M059J (cell line): ENCODE measurements around the gene IKZF2. TPM values are rescaled to one million over a fixed set of nuclear protein-coding genes. Genes with fewer than 3 reads are reported as not detected.

Source experiments
- DNase-seq: peaks from one replicate; pipeline ENCODE4 v3.0.0-alpha.2; 2012; ENCODE audit warnings: low read depth
- total RNA-seq: library from RNA; depleted of rRNA; stranded (reverse); fragments of >200 nt; shearing (Covaris generic); gene quantifications from 2 replicates; pipeline ENCODE4 v1.2.3, GENCODE V29; 2014

IKZF2 gene
- total RNA-seq, 1 experiment from 2014 or later = 8.3 TPM

DNA sequence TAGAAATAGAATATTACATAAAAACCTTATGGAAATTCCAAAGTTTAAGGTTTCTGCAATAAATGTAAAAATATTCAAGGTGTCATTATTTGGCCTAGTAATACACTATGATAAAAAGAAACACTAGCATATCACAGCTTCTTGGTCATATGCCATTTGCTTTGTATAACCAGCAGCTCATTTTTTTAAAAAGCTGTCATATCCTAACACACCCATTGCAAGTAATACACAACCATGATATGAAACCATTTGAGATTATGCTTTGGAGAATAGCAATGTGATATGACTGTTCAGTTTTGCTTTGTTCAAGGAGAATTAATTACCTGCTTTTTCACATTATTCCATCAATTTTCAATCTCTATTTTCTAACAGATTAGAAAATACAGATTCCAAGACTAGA is 149.0 kb downstream of the IKZF2 start:
- DNase-seq = no peak

DNA sequence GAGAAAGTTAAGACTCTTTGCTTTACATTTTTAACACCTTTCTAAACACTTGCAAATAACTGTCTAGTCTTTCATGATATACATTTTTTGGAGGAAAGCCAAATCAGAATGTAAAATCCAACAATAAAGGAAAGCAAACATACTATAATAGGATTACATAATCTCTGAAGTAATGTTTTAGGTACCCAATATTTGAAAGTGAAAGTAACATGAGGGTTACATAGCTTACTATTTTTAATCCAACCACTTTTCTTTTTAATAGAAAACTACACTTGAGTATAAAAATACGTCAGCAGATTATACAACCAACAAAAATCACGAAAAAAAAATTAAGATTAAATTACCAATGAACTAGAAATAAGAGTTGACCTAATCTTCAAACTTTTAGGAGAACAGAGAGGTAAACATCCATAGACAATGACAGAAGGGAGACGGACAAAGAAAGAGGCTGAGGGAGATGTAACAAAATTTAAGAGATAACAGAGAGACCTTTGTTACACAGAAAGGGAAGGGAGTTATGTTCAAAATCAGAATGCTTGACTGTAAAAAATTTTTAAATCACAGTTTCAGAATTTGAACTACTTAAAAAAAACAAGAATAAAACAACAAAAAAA is 150.0 kb downstream of the IKZF2 start:
- no peak for DNase-seq

DNA sequence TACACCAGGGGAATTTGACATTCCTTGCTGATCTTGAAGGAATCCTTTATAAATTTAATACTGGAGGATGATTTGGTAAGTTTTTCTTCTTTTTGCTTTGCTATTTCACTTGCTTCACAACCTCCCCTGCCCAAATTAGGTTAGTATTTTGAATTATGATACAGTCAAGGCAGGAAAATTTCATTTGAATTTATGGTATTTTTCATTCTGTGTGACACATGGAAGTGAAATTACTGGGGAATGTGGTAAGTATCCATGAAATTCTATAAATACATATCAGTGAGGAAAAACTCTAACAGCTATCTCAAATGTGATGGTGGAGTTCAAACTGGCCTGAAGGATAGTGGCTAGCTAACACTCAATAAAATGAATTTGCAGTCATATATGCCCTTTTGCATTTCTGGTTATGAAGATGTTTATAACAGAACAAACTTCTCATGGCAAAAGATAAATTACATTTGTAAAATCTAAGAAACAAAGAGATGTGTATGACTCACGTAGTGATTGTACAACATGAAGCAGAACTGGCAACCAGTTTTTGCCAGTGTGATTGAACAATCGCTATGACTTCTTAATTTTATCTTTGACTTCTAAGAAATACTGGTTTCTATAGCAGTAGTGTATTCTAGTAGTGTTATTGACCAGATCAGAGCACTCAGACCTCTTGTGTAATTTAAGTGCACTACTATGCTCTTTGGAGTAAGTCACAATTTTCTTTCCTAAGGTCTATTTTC is 152.6 kb downstream of the IKZF2 start:
- DNase-seq = no peak

DNA sequence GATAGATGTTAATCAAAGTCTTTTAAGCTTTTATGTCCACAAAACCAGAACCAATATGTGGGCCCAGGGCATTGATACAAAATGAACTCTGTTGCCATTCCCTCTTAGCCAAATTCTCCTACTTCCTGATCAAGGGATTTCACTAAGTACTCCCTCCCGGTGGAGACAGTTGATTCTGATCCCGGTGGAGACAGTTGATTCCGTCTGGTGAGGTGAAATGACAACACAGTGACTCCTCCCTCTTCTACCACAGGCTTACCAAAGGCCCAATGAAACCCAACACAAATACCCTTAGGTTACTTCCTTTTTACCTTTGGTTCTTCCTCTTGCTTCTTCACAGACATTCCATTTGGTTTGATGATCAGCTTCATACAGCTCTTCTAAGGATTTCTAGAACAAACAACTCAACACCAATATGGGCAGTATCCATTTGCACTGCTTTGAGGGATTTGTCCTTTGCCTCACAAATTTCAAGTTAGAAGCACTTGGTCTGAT is 153.8 kb downstream of the IKZF2 start:
- DNase-seq = no peak

DNA sequence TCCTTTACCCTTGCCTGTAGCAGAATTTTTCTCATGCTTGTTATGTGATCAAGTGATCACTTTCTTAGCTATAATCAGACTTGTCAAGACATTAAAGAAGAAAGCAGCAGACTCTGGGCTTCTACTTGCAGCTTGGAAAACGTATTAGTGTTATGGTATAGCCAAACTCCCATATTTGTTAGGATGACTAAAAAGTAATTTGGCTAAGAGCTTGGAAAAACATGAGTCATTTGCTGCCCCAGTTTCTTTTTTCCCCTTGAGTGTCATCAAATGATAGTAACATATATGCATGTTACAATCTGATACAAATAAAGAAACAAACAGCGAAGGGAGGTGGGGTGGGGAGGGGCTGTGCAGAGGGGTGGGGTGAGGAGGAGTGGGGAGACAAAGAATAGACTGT is 155.5 kb downstream of the IKZF2 start:
- peak; percentile 36 for DNase-seq

DNA sequence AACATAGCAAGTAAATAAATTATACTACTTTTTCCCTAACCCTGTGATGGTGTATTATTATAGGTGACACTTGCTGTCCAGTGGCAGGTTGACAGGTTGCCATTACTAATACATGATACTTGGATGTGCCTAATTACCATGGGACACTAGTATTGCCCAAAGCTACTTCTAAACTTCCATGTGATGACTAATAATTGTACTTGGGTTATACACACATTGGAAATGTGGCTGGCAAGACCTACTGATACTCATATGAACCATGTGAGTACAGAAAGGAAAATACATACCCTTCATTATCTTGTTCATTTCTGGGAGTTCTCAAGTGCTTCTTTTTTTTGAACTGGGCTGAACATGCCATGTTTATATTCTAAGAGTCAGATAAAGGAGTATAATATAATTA is 156.4 kb downstream of the IKZF2 start:
- DNase-seq = peak; percentile 40

DNA sequence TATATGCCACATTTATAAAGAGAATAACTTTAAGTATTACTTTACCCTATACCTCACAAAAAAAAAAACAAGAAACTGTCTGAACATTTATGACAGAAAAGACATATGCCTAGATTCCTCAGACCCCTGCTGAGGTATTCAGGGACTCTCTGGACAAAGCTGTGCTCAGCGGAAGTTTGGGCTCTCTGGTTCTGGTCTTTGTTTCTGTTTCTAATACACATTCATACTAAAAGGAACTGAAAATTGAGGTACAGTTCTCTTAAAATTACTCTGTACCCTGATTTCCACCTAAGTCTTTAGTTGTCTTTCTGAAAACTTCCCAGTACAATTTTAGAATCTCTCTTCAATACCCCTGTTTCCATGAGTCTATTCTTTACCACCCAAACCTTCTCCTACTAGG is 160.3 kb downstream of the IKZF2 start:
- DNase-seq = no peak

DNA sequence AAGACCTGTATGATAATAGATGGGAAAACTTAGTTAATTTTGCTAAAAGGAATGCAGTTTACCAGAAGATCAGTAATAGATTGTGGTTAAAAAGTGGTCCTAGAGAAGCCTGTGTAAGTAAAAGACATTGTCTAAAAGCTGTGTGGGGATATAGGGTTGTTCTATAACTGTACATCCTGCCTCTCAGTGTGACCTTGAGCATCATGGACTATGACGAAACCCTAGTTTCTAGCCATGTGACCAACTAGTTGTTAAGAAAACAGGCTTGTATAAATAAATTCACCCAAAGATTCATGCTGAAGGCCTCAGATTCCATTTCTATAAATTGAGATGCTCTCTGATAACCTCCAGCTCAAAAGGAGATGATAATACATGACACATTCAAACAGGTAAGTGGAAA is 160.7 kb downstream of the IKZF2 start:
- DNase-seq = no peak

DNA sequence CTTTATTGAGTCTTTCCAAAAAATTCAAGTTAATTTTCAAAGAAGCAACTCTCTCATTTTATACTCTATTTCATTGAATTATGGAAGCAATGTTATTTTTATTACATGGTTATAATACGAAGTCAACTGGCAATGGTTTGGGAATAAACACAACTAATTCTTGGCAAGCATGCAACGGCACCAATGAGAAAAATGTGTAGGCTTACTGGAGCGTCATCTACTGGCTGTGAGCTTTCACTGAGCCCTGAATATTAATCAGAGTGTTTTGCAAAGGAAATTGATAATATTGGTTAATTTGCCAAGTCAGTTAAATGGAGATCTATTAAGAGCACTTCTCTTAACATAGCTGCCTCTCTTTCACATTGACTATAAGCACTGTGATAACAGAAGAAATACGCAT is 163.9 kb downstream of the IKZF2 start:
- DNase-seq = no peak

DNA sequence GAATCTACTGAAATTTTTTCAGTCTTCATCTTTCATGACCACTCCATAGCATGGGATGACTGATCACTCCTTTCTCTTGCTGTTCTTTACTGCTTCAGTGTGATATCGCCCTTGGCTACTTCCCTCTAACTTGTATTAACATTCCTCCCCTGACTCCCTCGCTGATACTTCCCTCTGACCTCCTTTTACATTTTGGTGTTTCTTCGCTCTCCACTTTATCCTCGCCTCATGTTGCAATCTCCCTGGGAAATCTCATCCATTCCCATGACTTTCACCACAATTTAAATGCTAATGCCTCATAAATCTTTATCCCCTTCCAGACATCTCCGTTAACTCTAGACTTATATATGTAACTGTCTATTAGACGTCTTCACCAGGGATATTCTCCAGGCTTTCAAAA is 167.3 kb downstream of the IKZF2 start:
- DNase-seq = no peak

DNA sequence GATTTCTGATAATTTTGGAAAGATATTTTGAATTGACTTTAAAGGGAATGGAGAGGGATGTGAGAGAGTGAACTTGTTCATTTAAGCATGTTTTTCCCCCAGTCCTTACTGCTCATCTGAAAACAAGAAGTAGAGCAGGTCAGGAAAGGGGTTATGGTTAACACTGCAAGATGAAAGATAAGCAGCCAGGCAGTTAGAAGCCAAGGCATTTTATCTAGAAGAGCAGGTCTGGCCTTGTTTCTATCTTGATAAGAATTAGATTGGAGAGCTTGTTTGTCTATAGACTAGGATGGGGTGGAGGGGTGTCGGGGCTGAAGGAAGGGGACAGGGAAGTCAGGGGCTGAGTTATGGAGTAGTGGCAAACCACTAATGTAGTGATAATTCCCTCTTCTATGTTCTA is 171.6 kb downstream of the IKZF2 start:
- DNase-seq = no peak

DNA sequence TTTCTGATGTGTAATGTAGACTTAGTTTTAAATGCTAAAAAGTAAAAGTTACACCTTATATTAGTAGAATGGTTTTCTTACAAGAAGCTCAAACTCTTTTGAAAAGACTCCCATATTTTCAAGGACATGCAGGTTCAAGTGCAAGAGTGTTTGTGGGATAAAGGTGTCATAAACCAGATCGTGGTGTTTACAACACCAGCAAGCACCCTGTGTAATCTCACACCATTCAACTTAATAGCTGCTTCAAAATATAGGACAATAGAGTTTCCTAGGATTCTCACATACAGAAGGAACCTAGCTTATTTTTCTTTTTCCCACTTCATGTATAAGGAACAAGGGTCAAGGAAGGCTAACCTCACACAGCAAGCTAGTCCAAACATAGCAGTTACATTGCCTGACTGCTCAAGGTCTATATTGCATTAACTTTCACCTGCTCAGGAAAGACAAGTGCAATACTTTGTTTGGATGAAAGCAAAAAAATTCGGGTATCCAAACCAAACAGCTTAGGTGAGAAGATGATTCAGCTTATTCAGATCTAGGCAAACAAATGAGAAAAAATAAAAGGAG is 172.3 kb downstream of the IKZF2 start:
- DNase-seq = no peak

DNA sequence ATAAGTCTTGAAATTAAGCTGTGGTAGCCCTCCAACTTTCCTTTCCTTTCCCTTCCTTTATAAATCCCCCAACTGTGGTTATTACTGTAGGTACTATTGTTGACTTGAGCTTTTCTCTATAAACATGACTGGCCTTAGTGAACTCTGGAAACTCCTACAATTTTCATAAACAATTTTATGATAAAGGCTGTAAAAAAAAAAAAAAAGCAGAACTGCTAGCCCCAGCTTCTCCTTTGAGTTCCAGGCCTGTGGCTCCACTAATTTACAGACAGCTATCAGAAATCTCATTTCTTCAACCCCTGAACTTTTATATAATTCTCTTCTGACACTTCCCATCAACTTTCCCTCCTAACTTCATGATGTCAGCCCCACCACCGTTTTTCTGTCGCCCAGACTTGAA is 174.3 kb downstream of the IKZF2 start:
- no peak for DNase-seq

DNA sequence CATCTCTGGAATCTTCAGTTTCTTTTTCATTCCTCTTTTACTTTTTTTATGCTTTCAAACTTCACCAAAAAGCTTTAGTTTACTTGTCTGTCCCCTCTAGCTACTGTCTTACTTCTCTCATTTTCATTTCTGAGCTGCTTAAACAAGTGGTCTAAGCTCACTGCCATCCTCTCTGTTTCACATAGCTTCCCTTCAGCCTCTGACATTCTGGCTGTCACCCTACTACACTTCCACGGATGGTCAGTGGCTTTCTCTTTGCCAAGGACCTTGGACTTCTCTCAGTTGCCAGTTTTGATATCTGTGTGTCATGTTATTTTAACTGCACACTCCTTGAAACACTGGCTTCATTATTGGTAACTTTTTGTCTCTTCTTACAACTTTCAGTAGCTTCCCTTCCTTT is 176.1 kb downstream of the IKZF2 start:
- DNase-seq = no peak

DNA sequence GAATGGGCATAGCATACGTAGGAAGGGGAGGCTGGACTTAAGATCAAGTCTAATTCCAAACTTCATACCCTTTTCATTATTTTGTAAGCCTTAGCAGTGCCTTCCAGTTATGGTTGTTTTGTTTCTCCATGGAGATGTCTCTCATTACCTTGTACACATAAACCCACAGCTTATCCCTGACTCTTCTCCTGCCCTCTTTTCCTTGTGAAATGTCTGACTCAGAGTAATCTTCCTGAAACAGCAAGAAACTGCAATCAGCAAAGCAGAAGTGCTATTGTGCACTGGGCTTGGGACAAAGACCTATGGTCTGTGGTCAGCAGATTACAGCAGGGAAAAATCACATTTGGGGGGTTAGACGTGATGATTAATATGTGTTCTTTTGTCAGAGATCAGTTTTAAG is 176.7 kb downstream of the IKZF2 start:
- DNase-seq = peak; percentile 83

DNA sequence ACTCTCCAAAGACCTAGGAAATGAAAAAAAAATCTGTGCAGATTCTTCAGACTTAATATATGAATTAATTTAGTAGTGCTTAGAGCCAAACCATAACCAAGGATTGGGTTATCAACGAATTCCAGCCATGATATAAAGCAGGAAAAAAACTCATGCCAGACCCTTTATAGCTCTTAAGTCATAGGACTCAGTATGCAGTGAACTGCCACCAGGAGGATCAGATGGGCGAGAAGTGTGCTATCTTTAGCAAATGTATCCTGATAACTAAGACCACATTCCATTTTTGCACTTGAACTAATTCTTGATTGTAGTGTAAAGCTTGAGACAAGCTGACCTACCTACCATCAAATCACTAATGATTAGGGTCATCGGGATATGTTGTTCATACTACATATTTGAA is 178.1 kb downstream of the IKZF2 start:
- no peak for DNase-seq

DNA sequence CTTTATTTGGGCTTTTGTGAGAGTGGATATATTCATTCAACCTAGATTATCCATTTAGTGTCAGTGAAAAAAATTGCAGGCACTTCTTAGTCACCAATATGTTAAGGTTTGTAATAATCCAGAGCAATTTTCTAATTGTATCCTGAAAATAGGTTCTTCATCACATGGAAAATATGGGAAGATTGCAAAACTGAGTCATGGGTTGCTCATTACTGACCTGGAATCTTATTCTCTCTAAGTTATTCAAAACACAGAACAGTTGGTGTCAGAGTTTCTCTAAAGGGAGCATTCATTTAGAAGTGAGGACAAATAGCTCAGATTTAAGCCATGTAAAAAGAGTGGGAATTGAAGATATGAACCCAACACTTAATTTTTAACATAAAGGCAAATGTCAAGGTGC is 181.3 kb downstream of the IKZF2 start:
- peak; percentile 38 for DNase-seq

DNA sequence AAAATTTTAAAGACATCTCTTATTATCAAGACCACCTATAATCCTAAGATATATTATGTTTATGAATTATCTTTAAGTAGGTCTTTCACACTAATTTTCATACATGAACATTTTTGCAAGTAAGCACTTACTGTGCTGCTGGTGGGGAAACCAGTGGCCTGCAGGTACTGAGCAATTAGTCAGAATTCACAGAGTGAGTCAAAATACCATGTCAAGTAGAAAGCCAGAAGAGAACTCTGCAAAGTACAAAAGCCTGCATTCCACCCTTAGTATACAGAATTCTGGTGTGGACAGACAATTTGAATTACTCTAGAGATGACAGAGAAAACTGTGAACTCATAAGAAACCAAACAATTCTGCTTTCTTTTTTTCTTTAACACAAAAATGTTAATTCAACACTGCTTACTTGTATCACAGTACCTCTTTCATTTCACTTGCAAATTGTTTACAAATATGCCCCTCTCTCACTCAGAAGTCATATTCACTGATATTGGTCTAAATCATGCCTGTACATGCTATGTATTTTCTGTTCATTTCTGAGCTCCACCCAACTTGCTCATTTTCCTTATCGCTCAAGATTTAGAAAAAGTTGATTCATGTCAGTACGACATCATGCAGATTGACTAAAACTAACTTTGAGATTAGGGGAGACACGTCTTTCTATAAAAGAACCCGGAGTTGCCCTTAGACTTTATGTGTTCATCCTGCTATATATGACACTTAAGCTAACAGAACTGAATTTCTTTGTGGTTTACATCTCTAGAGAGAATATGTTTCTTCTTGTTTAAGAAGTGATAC is 182.9 kb downstream of the IKZF2 start:
- DNase-seq = peak; percentile 33

DNA sequence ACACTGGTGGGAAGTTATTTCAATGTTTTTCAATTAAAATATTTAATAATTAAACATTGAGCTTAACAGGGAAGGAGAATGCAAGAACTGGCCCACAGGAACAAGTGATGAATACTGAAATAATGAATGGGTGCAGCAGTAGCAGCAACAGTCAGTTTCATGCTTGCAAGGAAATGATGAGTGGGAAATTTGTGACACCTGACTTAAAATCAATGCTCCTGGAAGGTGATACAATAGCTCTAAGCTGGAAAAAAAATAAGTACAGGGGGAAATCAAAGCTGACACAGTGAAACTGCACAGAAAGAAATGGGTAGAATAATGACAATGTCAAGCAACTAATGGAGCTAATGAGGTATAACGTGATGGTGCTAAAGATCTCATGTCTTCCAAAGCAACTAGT is 184.5 kb downstream of the IKZF2 start:
- no peak for DNase-seq

DNA sequence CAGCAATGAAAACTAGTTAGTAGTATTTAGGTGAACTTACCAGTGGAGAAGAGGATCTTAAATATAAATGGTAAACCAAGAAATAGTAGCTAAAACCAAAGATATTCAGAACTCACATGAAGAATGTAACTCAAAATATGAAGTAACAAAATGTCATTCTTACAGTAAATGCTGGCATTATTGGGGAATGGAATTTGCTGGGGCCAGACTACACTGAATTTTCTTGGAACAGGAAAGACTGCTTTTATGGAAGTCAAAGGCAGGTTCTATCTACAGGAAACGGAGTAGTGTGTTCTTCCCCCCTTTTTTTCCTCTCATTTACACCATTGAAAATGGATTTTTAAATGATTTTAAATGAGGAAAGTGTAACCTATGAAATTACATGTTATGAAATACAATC is 188.7 kb downstream of the IKZF2 start:
- DNase-seq = no peak

DNA sequence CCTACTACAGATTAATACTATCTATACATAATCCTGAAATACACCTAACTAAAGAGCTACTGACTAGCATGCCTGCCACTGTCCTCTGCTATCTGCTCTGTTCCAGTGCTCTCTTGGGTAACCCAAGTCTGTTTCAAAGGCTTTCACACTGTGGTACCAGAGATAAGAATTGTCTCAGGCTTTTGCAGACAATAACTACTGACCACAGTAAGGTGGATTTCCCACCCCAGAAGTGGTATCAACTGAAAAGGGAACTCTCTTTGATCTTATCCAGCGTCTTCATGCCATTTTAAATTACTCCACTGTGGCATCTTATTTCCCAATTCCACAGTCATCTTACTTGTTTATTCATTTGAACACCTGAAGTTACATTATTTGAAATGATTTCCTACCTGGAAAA is 190.2 kb downstream of the IKZF2 start:
- no peak for DNase-seq

DNA sequence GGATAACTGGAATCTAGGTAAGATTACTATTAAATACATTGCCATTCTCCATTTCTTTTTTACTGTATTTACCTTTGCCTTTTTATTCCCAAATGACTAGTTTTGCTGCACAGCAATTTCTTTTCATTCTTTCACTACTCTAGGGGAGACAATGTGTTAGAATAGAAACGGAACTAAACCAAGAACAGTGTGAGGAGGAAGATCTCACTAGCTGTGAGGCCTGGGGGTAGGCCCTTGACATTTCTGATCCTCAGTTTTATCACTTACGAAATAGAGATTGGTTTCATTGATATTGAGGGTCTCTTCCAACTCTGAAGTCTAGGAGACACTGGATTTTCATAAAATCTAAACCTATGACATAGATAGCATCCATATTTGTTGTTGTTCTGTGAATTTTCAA is 191.1 kb downstream of the IKZF2 start:
- DNase-seq = no peak
